Neural crest cell (in vitro differentiated cells): ENCODE data around the gene PFKFB2. TPM values are rescaled to one million over a fixed set of nuclear protein-coding genes. Genes with fewer than 3 reads are reported as not detected.

Source experiments
- DNase-seq: peaks from one replicate; pipeline ENCODE4 v3.0.0; 2021; ENCODE audit warnings: low read depth, mixed read lengths, low spot score
- H3K27ac Mint-ChIP-seq: one replicate; pipeline ENCODE4 v1.8.0; 2021; ENCODE audit warnings: mild to moderate bottlenecking, mixed read lengths; ENCODE audit not compliant: unreplicated experiment
- H3K27me3 Mint-ChIP-seq: 2 replicates; pipeline ENCODE4 v1.8.0; 2021; ENCODE audit warnings: low read depth, mild to moderate bottlenecking, mixed read lengths
- H3K36me3 Mint-ChIP-seq: 2 replicates; pipeline ENCODE4 v1.8.0; 2021; ENCODE audit warnings: low read depth, mild to moderate bottlenecking, mixed read lengths
- H3K4me1 Mint-ChIP-seq: 2 replicates; pipeline ENCODE4 v1.8.0; 2021; ENCODE audit warnings: mixed read lengths
- H3K4me3 Mint-ChIP-seq: one replicate; pipeline ENCODE4 v1.8.0; 2021; ENCODE audit warnings: mild to moderate bottlenecking, mixed read lengths
- H3K9me3 Mint-ChIP-seq: 2 replicates; pipeline ENCODE4 v1.8.0; 2021; ENCODE audit warnings: mixed read lengths
- CTCF ChIP-seq: fragments of 200-600 bp; sonication (generic); conservative IDR thresholded peaks from 2 replicates; pipeline ENCODE4 v1.5.0; 2021; ENCODE audit warnings: antibody characterized with exemption, mild to moderate bottlenecking
- total RNA-seq: library from RNA; stranded (reverse); gene quantifications from 2 replicates; pipeline ENCODE4 v1.2.1, GENCODE V29; 2021

PFKFB2 gene
- total RNA-seq, 1 donor from 2014 or later = 8.6 TPM

- Mint-ChIP-seq H3K4me3 (no peak overlapping the region), H3K36me3 (peaks cover 9% of the 10 kb centered on the region), H3K4me1 (no peaks in the 10 kb centered on the region), H3K9me3 (no peaks in the 10 kb centered on the region), H3K27ac (no peak overlapping the region), H3K27me3 (no peaks in the 10 kb centered on the region)
- no peak for TF ChIP-seq CTCF
- no peak for DNase-seq
These were observed 11.5 kb downstream of the PFKFB2 start for GRCh38 chr1:207064561-207064960.

GRCh38 chr1:207067185-207067584 lies 14.1 kb downstream of the PFKFB2 start:
- Mint-ChIP-seq H3K9me3 (no peaks in the 10 kb centered on the region), H3K4me1 (no peaks in the 10 kb centered on the region), H3K27me3 (no peaks in the 10 kb centered on the region), H3K36me3 (peaks cover 9% of the 10 kb centered on the region), H3K4me3 (no peak overlapping the region), H3K27ac (no peak overlapping the region)
- TF ChIP-seq CTCF = no peak
- no peak for DNase-seq

- DNase-seq = no peak
- no peaks in the 10 kb centered on the region for H3K4me1 Mint-ChIP-seq
- H3K27ac Mint-ChIP-seq = no peak overlapping the region
- no peak for TF ChIP-seq CTCF
- H3K9me3 Mint-ChIP-seq = no peaks in the 10 kb centered on the region
- H3K36me3 Mint-ChIP-seq = peaks cover 7% of the 10 kb centered on the region
- H3K27me3 Mint-ChIP-seq = no peaks in the 10 kb centered on the region
- no peak overlapping the region for H3K4me3 Mint-ChIP-seq
These were observed 14.6 kb downstream of the PFKFB2 start for GRCh38 chr1:207067665-207068064.

- Mint-ChIP-seq H3K9me3 (no peaks in the 10 kb centered on the region), H3K4me1 (no peaks in the 10 kb centered on the region), H3K4me3 (no peak overlapping the region), H3K36me3 (peaks cover 3% of the 10 kb centered on the region), H3K27me3 (no peaks in the 10 kb centered on the region), H3K27ac (no peak overlapping the region)
- TF ChIP-seq CTCF = no peak
- DNase-seq = no peak
These were observed 16.0 kb downstream of the PFKFB2 start for GRCh38 chr1:207069061-207069460.

GRCh38 chr1:207069858-207070506 lies 16.9 kb downstream of the PFKFB2 start:
- Mint-ChIP-seq H3K36me3 (peaks cover 3% of the 10 kb centered on the region), H3K27ac (no peak overlapping the region), H3K27me3 (no peaks in the 10 kb centered on the region), H3K4me1 (no peaks in the 10 kb centered on the region), H3K4me3 (no peak overlapping the region), H3K9me3 (no peaks in the 10 kb centered on the region)
- TF ChIP-seq CTCF = no peak
- DNase-seq = no peak
